Gastrocnemius medialis (tissue), 4 donors: Measurements from ENCODE around the gene PARP8.

ENCODE experiments used
- CTCF ChIP-seq, 5 experiments: fragments of 450-650 bp in 3 of 5; fragments of 200-600 bp in 2 of 5; sonication (generic) in 2 of 5; IDR thresholded peaks in 4 of 5; conservative IDR thresholded peaks in 1 of 5; 1 replicate in 4 of 5; 2 replicates in 1 of 5; pipeline ENCODE4 v1.5.1; 2016 to 2019; ENCODE audit warnings: antibody characterized with exemption in 5 of 5, mild to moderate bottlenecking in 3 of 5, moderate library complexity in 3 of 5
- POLR2A ChIP-seq, 2 donors: fragments of 450-650 bp; IDR thresholded peaks; one replicate each; pipeline ENCODE4 v1.6.1; 2017; ENCODE audit warnings: antibody characterized with exemption in 2 of 2, mild to moderate bottlenecking in 2 of 2, moderate library complexity in 2 of 2

GRCh38 chr5:50846261-50846660, 179.8 kb downstream of the PARP8 start:
- TF ChIP-seq POLR2A (IDR thresholded peaks at IDR 0.05): no peak
- TF ChIP-seq CTCF (IDR thresholded peaks at IDR 0.05 in 4 of 5, conservative IDR thresholded peaks at IDR 0.05 in 1 of 5): no peak
